IgD-negative memory B cell (primary cell): ENCODE results near the gene RAB6B. TPM values are rescaled to one million over a fixed set of nuclear protein-coding genes. Genes with fewer than 3 reads are reported as not detected.
"Not testable (repeated sequence)": the region's sequence is repeated elsewhere in the genome, so short reads cannot be mapped to it uniquely, and the experiment has no call there.

Source experiments
- H3K27ac Mint-ChIP-seq, 3 donors: one replicate each; pipeline ENCODE4 v1.8.0; 2020 to 2022; ENCODE audit warnings: mild to moderate bottlenecking in 3 of 3, mixed read lengths in 3 of 3, moderate library complexity in 1 of 3
- H3K27me3 Mint-ChIP-seq: one replicate; pipeline ENCODE4 v1.8.0; 2021; ENCODE audit warnings: mixed read lengths
- H3K36me3 Mint-ChIP-seq: one replicate; pipeline ENCODE4 v1.8.0; 2020; ENCODE audit warnings: mild to moderate bottlenecking, mixed read lengths
- H3K4me1 Mint-ChIP-seq, 3 donors: one replicate each; pipeline ENCODE4 v1.8.0; 2020 to 2022; ENCODE audit warnings: mixed read lengths in 3 of 3, mild to moderate bottlenecking in 1 of 3
- H3K4me3 Mint-ChIP-seq, 4 donors: one replicate each; pipeline ENCODE4 v1.8.0; 2020 to 2022; ENCODE audit warnings: mild to moderate bottlenecking in 4 of 4, mixed read lengths in 4 of 4, moderate library complexity in 3 of 4
- H3K9me3 Mint-ChIP-seq, 3 donors: one replicate each; pipeline ENCODE4 v1.8.0; 2020 to 2021; ENCODE audit warnings: mixed read lengths in 3 of 3, mild to moderate bottlenecking in 1 of 3
- polyA plus RNA-seq: library from polyadenylated mRNA; unstranded; fragments of 300-500 nt; fragmentation: Illumina TruSeq; gene quantifications from one replicate; pipeline ENCODE4 v1.2.3, GENCODE V29; 2021

RAB6B gene
- polyA plus RNA-seq, 1 donor from 2014 or later = 0.36 TPM

DNA sequence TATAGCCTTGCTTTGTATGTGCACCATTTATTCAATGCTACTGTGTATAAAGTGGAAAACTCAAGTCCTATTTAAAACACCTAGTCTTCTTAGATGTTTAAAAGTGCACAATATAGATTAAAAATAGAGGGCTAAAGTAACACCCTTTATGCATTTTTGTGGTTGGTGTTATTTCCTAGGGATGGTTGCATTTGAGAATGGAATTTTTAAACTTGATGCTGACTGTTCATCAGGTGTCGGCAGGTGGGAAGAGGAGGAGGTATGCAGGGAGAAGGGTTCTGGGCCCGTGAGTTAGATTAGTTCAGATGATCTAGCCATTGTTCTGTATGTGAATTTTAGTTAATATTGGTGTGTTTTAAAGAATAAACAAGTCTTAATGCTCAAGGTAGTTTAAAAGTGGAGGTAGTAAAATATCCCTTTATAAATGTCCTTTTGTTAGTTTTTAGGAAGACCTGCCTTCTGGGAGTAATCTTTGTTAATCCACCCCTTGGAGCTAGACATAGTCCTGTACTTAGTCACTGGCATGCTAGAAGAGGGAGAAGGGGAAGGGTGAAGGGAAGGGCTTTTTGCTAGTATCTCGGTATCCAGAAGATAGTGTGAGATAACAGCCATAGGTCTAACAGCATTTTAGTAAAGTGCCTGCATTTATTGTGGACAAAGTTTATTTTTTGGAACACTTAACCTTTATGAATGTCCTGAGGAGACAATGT, 98.1 kb downstream of the RAB6B start:
- peaks cover 3 to 18% (median 7%) of the 10 kb centered on the region in 3 donors for H3K9me3 Mint-ChIP-seq
- peaks cover 2% of the 10 kb centered on the region for H3K36me3 Mint-ChIP-seq
- H3K27ac Mint-ChIP-seq = no peak overlapping the region
- no peaks in the 10 kb centered on the region for H3K4me1 Mint-ChIP-seq
- H3K4me3 Mint-ChIP-seq = no peak overlapping the region
- H3K27me3 Mint-ChIP-seq = peaks cover 1% of the 10 kb centered on the region

- Mint-ChIP-seq H3K27ac (no peak overlapping the region), H3K36me3 (peaks cover 2% of the 10 kb centered on the region), H3K4me3 (no peak overlapping the region), H3K4me1 (no peaks in the 10 kb centered on the region), H3K27me3 (peaks cover 1% of the 10 kb centered on the region), H3K9me3 (peaks cover 5 to 18% (median 7%) of the 10 kb centered on the region in 3 donors)
Measured at GRCh38 chr3:133792171-133792763, 103.4 kb downstream of the RAB6B start.

- peaks cover 4 to 5% (median 5%) of the 10 kb centered on the region in 3 donors for H3K9me3 Mint-ChIP-seq
- no peaks in the 10 kb centered on the region for H3K27me3 Mint-ChIP-seq
- H3K4me1 Mint-ChIP-seq = no peaks in the 10 kb centered on the region
- H3K36me3 Mint-ChIP-seq = peaks cover 2% of the 10 kb centered on the region
- H3K27ac Mint-ChIP-seq = no peak overlapping the region
- no peak overlapping the region for H3K4me3 Mint-ChIP-seq
Measured at GRCh38 chr3:133788024-133788423, 107.7 kb downstream of the RAB6B start.

DNA sequence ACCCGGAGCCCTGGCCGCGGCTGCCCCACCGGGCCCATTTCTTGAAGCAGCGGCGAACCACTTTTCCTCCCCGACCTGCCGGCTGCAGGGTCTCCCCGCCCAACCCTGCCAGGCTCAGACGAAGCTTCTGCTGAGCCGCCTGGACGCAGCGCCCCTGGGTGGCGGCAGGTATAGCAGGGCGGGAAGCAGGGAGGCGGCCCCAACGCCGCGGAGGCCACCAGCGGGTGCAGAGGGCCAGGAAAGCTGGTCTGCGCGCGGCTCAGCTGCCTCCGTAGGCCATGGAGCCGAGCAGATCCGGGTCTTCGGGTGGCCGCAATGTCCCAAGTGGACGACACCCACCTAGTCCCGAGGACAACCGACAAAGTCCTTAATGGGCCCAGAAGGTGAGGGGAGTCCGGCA, 111.9 kb downstream of the RAB6B start:
- Mint-ChIP-seq H3K4me3 (no peak overlapping the region), H3K9me3 (no peaks in the 10 kb centered on the region), H3K27me3 (peaks cover 9% of the 10 kb centered on the region)

GRCh38 chr3:133782454-133782853, 113.2 kb downstream of the RAB6B start:
- H3K4me1 Mint-ChIP-seq = no peaks in the 10 kb centered on the region
- H3K4me3 Mint-ChIP-seq = no peak overlapping the region
- H3K9me3 Mint-ChIP-seq = no peaks in the 10 kb centered on the region
- H3K27me3 Mint-ChIP-seq = peaks cover 9% of the 10 kb centered on the region
- no peak overlapping the region for H3K27ac Mint-ChIP-seq
- H3K36me3 Mint-ChIP-seq = no peaks in the 10 kb centered on the region

More for the DNA sequence above, 111.9 kb downstream of the RAB6B start:
- Mint-ChIP-seq H3K27ac (no peak overlapping the region), H3K4me1 (no peaks in the 10 kb centered on the region), H3K36me3 (no peaks in the 10 kb centered on the region)

- Mint-ChIP-seq H3K4me1 (no peaks in the 10 kb centered on the region), H3K36me3 (no peaks in the 10 kb centered on the region), H3K9me3 (no peaks in the 10 kb centered on the region), H3K27ac (no peak overlapping the region), H3K27me3 (peaks cover 11% of the 10 kb centered on the region), H3K4me3 (no peak overlapping the region)
Measured at GRCh38 chr3:133781570-133781969, 114.1 kb downstream of the RAB6B start.

- not testable (repeated sequence) for H3K4me1 Mint-ChIP-seq, H3K9me3 Mint-ChIP-seq, H3K4me3 Mint-ChIP-seq, H3K27ac Mint-ChIP-seq, H3K36me3 Mint-ChIP-seq
- peaks cover 11% of the 10 kb centered on the region for H3K27me3 Mint-ChIP-seq
Measured at GRCh38 chr3:133780756-133781155, 114.9 kb downstream of the RAB6B start.

DNA sequence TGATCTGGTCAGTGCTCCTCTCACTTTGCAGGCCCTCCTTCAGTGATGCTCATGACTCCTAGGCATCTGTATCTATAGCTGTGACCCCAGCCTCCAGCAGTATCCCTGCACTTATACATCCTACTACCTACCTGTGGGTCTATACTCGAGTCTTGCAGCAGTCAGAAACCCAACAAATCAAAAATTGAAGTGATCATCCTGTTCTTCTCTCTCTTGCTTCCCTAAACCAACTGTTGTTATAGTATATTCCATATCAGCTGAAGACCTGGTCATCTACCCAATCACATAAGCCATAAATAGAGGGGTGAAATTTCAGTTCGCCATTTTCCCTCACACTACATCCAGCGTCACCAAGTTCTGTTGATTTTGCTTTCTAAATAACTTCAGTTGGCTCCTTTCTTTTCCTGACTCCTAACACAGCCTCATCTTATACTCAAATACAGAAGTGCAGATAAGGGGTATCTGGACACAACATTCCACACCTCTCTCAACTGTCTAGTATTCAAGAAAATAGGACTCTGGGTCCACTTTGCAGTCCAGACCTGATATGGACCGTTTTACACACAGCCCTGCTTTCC, 116.0 kb downstream of the RAB6B start:
- Mint-ChIP-seq H3K9me3 (no peaks in the 10 kb centered on the region), H3K4me1 (no peaks in the 10 kb centered on the region), H3K27ac (no peak overlapping the region), H3K36me3 (no peaks in the 10 kb centered on the region), H3K4me3 (no peak overlapping the region), H3K27me3 (peaks cover 11% of the 10 kb centered on the region)

- Mint-ChIP-seq H3K27ac (no peak overlapping the region), H3K4me1 (no peaks in the 10 kb centered on the region), H3K27me3 (peaks cover 11% of the 10 kb centered on the region), H3K36me3 (no peaks in the 10 kb centered on the region), H3K9me3 (no peaks in the 10 kb centered on the region), H3K4me3 (no peak overlapping the region)
Measured at GRCh38 chr3:133777807-133778568, 117.7 kb downstream of the RAB6B start.

DNA sequence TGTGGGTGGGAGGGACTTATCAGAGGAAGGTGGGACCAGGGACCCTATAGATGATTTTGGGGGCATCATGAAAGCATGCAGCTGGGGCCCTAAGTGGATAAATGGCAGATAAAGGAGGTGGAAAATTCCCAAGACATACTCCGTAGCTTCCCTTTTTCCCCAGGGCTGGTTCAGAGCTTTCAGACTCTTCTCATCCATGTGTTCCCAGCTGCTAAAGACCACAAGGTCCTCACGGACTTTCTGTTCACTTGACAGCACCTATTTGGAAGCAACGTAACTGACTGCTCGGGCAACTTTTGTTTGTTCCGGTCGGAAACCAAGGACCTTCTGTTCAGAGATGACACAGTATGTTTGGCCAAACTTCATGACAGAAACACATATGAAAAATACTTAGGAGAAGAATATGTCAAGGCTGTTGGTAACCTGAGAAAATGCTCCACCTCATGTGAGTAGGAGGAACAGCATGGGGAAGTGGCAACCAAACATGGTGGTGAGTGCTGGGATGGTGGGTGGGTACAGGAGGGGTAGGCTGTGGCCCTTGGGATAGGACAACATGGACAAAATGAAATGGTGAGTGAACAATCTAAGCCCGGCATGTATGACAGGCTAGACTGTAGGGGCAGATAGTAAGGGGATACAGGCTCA, 118.8 kb downstream of the RAB6B start:
- H3K27me3 Mint-ChIP-seq = peaks cover 8% of the 10 kb centered on the region
- no peak overlapping the region for H3K27ac Mint-ChIP-seq
- H3K9me3 Mint-ChIP-seq = no peaks in the 10 kb centered on the region
- no peak overlapping the region for H3K4me3 Mint-ChIP-seq
- H3K36me3 Mint-ChIP-seq = peaks cover 1% of the 10 kb centered on the region
- no peaks in the 10 kb centered on the region for H3K4me1 Mint-ChIP-seq

DNA sequence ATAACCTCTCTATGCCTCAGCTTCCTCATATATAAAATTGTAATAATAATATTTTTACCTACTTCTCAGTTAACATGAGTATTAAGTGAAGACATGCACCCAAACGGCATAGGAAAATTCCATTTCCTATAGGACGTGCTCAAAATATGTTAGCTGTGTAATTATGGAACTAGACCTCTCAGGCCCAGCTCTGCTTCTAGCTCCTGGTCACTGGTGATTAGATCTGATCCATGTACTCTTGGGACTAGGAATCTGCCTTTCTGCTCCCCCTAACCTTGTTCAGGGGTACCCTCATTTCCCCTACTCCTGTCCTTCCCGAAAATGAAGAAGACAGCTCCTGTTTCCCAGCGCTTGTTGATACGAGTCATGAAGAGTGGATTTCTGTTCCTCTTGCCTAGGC, 119.8 kb downstream of the RAB6B start:
- Mint-ChIP-seq H3K4me1 (no peaks in the 10 kb centered on the region), H3K9me3 (no peaks in the 10 kb centered on the region)

GRCh38 chr3:133775309-133775708, 120.4 kb downstream of the RAB6B start:
- peaks cover 1% of the 10 kb centered on the region for H3K36me3 Mint-ChIP-seq
- peaks cover 5% of the 10 kb centered on the region for H3K27me3 Mint-ChIP-seq
- no peak overlapping the region for H3K27ac Mint-ChIP-seq
- H3K9me3 Mint-ChIP-seq = no peaks in the 10 kb centered on the region
- H3K4me3 Mint-ChIP-seq = no peak overlapping the region
- no peaks in the 10 kb centered on the region for H3K4me1 Mint-ChIP-seq

More for the DNA sequence above, 119.8 kb downstream of the RAB6B start:
- Mint-ChIP-seq H3K36me3 (peaks cover 1% of the 10 kb centered on the region), H3K27ac (no peak overlapping the region), H3K27me3 (peaks cover 5% of the 10 kb centered on the region), H3K4me3 (no peak overlapping the region)
